Measurements from ENCODE around the gene C3.

DNA sequence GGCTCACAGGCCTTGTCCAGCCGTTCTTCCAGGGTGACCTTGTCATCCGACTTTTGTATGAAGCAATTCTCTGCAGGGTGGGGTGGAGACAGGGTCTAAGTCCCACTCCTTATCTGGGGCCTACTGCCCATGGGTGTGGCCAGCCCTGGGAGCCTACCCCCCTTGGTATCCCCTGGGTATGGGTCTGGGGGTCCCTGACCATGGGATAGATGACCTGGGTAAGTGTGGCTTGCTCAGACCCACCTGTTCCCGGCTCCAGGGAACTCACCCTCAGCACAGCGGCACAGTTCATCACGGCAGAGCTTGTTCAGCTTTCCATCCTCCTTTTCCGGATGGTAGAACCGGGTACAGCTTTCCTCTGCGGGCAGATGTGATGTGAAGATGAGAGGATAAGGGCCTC lies 41.3 kb downstream of the C3 start:
- TF ChIP-seq EZH2 (IDR thresholded peaks at IDR 0.05) = no peak
- TF ChIP-seq, protein P1, sequence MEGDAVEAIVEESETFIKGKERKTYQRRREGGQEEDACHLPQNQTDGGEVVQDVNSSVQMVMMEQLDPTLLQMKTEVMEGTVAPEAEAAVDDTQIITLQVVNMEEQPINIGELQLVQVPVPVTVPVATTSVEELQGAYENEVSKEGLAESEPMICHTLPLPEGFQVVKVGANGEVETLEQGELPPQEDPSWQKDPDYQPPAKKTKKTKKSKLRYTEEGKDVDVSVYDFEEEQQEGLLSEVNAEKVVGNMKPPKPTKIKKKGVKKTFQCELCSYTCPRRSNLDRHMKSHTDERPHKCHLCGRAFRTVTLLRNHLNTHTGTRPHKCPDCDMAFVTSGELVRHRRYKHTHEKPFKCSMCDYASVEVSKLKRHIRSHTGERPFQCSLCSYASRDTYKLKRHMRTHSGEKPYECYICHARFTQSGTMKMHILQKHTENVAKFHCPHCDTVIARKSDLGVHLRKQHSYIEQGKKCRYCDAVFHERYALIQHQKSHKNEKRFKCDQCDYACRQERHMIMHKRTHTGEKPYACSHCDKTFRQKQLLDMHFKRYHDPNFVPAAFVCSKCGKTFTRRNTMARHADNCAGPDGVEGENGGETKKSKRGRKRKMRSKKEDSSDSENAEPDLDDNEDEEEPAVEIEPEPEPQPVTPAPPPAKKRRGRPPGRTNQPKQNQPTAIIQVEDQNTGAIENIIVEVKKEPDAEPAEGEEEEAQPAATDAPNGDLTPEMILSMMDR (IDR thresholded peaks at IDR 0.05) = no peak
